BE2C (cell line): ENCODE results near the gene EXOC1L.

Source experiments
- DNase-seq: peaks from one replicate; pipeline ENCODE4 v3.0.0-alpha.2; 2020
- H3K27me3 ChIP-seq: fragments of 250-450 bp; sonication (Bioruptor Pico); 2 replicates; pipeline ENCODE4 v1.5.1; 2020; ENCODE audit warnings: mild to moderate bottlenecking
- H3K36me3 ChIP-seq: fragments of 250-450 bp; sonication (Bioruptor Pico); 2 replicates; pipeline ENCODE4 v1.5.1; 2020; ENCODE audit warnings: mild to moderate bottlenecking
- H3K4me1 ChIP-seq: fragments of 250-450 bp; sonication (Bioruptor Pico); 2 replicates; pipeline ENCODE4 v1.5.1; 2020
- H3K4me3 ChIP-seq: 2 replicates; pipeline ENCODE4 v1.5.1; 2011; ENCODE audit warnings: low read depth, low read length
- H3K9me3 ChIP-seq: fragments of 250-450 bp; sonication (Bioruptor Pico); 2 replicates; pipeline ENCODE4 v1.5.1; 2020
- CTCF ChIP-seq: IDR thresholded peaks from 2 replicates; pipeline ENCODE4 v1.5.1; 2012; ENCODE audit warnings: mild to moderate bottlenecking, low read depth, low read length

EXOC1L gene

GRCh38 chr4:55866290-55866907 is 46.8 kb downstream of the EXOC1L start:
- Histone ChIP-seq H3K4me3 (no peak overlapping the region), H3K27me3 (no peaks in the 10 kb centered on the region), H3K9me3 (no peaks in the 10 kb centered on the region), H3K4me1 (no peaks in the 10 kb centered on the region), H3K36me3 (peaks cover 4% of the 10 kb centered on the region)
- DNase-seq = no peak
- no peak for TF ChIP-seq CTCF

GRCh38 chr4:55866973-55867574 is 47.5 kb downstream of the EXOC1L start:
- H3K4me1 ChIP-seq = no peaks in the 10 kb centered on the region
- H3K4me3 ChIP-seq = no peak overlapping the region
- peak; percentile 94 for TF ChIP-seq CTCF
- H3K9me3 ChIP-seq = no peaks in the 10 kb centered on the region
- no peaks in the 10 kb centered on the region for H3K27me3 ChIP-seq
- H3K36me3 ChIP-seq = peaks cover 4% of the 10 kb centered on the region
- peak; percentile 19 for DNase-seq

- Histone ChIP-seq H3K9me3 (no peaks in the 10 kb centered on the region), H3K4me3 (no peak overlapping the region), H3K4me1 (no peaks in the 10 kb centered on the region), H3K27me3 (no peaks in the 10 kb centered on the region), H3K36me3 (peaks cover 4% of the 10 kb centered on the region)
- no peak for TF ChIP-seq CTCF
- DNase-seq = no peak
Measured at GRCh38 chr4:55868581-55869090, 49.0 kb downstream of the EXOC1L start.

- Histone ChIP-seq H3K36me3 (peaks cover 4% of the 10 kb centered on the region; the same call in 1 of the 2 replicates), H3K4me3 (no peak overlapping the region), H3K27me3 (no peaks in the 10 kb centered on the region), H3K9me3 (no peaks in the 10 kb centered on the region), H3K4me1 (no peaks in the 10 kb centered on the region)
- TF ChIP-seq CTCF = no peak
- DNase-seq = no peak
Measured at GRCh38 chr4:55871299-55871800, 51.8 kb downstream of the EXOC1L start.

GRCh38 chr4:55874831-55875230 is 55.2 kb downstream of the EXOC1L start:
- no peak overlapping the region for H3K4me3 ChIP-seq

More at GRCh38 chr4:55874831-55875230, 55.2 kb downstream of the EXOC1L start:
- no peak for TF ChIP-seq CTCF
- Histone ChIP-seq H3K36me3 (peaks cover 3% of the 10 kb centered on the region; the same call in 1 of the 2 replicates), H3K9me3 (no peaks in the 10 kb centered on the region), H3K4me1 (no peaks in the 10 kb centered on the region), H3K27me3 (no peaks in the 10 kb centered on the region)
- DNase-seq = no peak
